ENCODE results near the gene TRPM3. TPM values are rescaled to one million over a fixed set of nuclear protein-coding genes. Genes with fewer than 3 reads are reported as not detected.
A peak's percentile ranks its signal among the peaks of the same experiment; 100 is the strongest.

The TRPM3 gene
- total and polyA plus RNA-seq, 9 of the 15 experiments (the other 6 are each of a cell fraction or from before 2014, with no cell fraction given), result 0.04 TPM; not detected in 8

DNA sequence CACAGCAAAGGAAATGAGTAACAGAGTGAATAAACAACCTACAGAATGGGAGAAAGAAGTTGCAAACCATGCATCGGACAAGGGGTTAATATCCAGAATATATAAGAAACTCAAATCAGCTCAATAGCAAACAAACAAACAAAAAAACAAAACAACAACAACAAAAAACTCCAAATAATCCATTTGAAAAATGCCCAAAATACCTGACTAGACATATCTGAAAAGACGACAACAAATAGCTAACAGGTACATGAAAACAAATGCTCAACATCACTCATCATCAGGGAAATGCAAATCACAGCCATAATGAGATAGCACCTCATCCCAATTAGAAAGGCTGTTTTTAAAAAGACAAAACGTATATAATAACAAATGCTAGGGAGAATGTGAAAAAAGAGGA is 111.2 kb downstream of the TRPM3 start:
- H3K9me1 ChIP-seq (ENCODE audit: control insufficient read depth, insufficient read depth, low read length), result no peaks in the 10 kb centered on the region
- H3K4me2 ChIP-seq (ENCODE audit: insufficient read depth, low read length), result no peak overlapping the region
- H3K36me3 ChIP-seq (ENCODE audit: control insufficient read depth, insufficient read depth, low read length), result no peaks in the 10 kb centered on the region
- FAIRE-seq, result no peak
- no peak overlapping the region for H3K9ac ChIP-seq (ENCODE audit: insufficient read depth in 1 of 2, low read depth in 2 of 2, low read length in 2 of 2)
- 0% methylated on average over 3 of the region's 3 CpGs for WGBS (ENCODE audit: insufficient coverage, low coverage, missing lambda C conversion rate)
- no peaks in the 10 kb centered on the region for H3K27me3 ChIP-seq (ENCODE audit: control insufficient read depth in 2 of 2, insufficient read depth in 2 of 2, low read length in 2 of 2)
- ChIA-PET CTCF (ENCODE audit: low intra/inter-chr PET ratio) (no interaction called here), POLR2A (no interaction called here)
- H2AFZ ChIP-seq (ENCODE audit: low read depth, low read length), result no peak overlapping the region
- in situ Hi-C loops (cut with MboI) (no loop called here), intact Hi-C loops (cut with micrococcal nuclease) (loop anchor here (5.0 kb wide), 1 partner anchor 237 kb away; no protein-coding TSS in a partner anchor)
- H3K27ac ChIP-seq (ENCODE audit: extremely low read depth, low read depth, low read length), result no peak overlapping the region
- DNase-seq (ENCODE audit: extremely low read depth in 1 of 4, low spot score in 3 of 4), result no peak
- TF ChIP-seq TCF15 (CRISPR knock-in tag; IDR thresholded peaks at IDR 0.05), result no peak
- no peak for TF ChIP-seq ZNF165 (CRISPR knock-in tag; IDR thresholded peaks at IDR 0.05; ENCODE audit: borderline replicate concordance)
- TF ChIP-seq RAD51 (IDR thresholded peaks at IDR 0.05; ENCODE audit: borderline replicate concordance, low read depth), result no peak
- TF ChIP-seq SAFB (IDR thresholded peaks at IDR 0.05; ENCODE audit: borderline replicate concordance, low read depth, low read length), result no peak
- no peak for TF ChIP-seq ZNF584 (CRISPR knock-in tag; IDR thresholded peaks at IDR 0.05; ENCODE audit: low read depth)
- TF ChIP-seq ZBTB40 (IDR thresholded peaks at IDR 0.05), result no peak
- no peak for TF ChIP-seq ZBTB40 (CRISPR knock-in tag; IDR thresholded peaks at IDR 0.05)
- TF ChIP-seq HDAC8 (tag; IDR thresholded peaks at IDR 0.05), result no peak
- peak; percentile 70 for TF ChIP-seq ZNF316 (IDR thresholded peaks at IDR 0.05)
- no peak for TF ChIP-seq ZNF583 (CRISPR knock-in tag; IDR thresholded peaks at IDR 0.05)
- no peak for TF ChIP-seq POLR2AphosphoS2 (IDR thresholded peaks at IDR 0.05; ENCODE audit: low read length)
- TF ChIP-seq SREBF2 (CRISPR knock-in tag; IDR thresholded peaks at IDR 0.05), result no peak
- TF ChIP-seq MAFG (tag; conservative IDR thresholded peaks at IDR 0.05), result 0 out of 2 replicates have a peak, but pooled peaks have one; percentile 34
- TF ChIP-seq ZNF23 (CRISPR knock-in tag; IDR thresholded peaks at IDR 0.05), result no peak
- peak; percentile 55 for TF ChIP-seq C11orf30 (IDR thresholded peaks at IDR 0.05; ENCODE audit: low read depth)
- TF ChIP-seq MAFF (IDR thresholded peaks at IDR 0.05; ENCODE audit: low read length), result peak; percentile 11; the same call in 1 of the 2 replicates
- no peak for TF ChIP-seq STAT5A (IDR thresholded peaks at IDR 0.05; ENCODE audit: borderline replicate concordance, low read length)
- no peaks in the 10 kb centered on the region for H4K20me1 ChIP-seq (replicated peaks; ENCODE audit: control insufficient read depth, insufficient read depth, low read length)
- no peak for ATAC-seq
- H3K79me2 ChIP-seq (ENCODE audit: control insufficient read depth, insufficient read depth, low read length), result no peaks in the 10 kb centered on the region
- no peaks in the 10 kb centered on the region for H3K4me1 ChIP-seq (replicated peaks in 1 of 2; ENCODE audit: control insufficient read depth in 2 of 2, insufficient read depth in 2 of 2, low read length in 2 of 2)
- H3K9me3 ChIP-seq (replicated peaks; ENCODE audit: control insufficient read depth, insufficient read depth, low read depth, low read length), result no peaks in the 10 kb centered on the region
- no TSS peak for BruUV-seq (replicated peaks)
- no peak overlapping the region for H3K4me3 ChIP-seq

Data from K562 (cell line).